DMS53 (cell line): ENCODE results near the gene OXA1L.
"Not testable (repeated sequence)": the region's sequence is repeated elsewhere in the genome, so short reads cannot be mapped to it uniquely, and the experiment has no call there.

Source experiments
- DNase-seq: peaks from one replicate; lab custom pipeline; 2025; lab: John Stamatoyannopoulos, UW

OXA1L gene

DNA sequence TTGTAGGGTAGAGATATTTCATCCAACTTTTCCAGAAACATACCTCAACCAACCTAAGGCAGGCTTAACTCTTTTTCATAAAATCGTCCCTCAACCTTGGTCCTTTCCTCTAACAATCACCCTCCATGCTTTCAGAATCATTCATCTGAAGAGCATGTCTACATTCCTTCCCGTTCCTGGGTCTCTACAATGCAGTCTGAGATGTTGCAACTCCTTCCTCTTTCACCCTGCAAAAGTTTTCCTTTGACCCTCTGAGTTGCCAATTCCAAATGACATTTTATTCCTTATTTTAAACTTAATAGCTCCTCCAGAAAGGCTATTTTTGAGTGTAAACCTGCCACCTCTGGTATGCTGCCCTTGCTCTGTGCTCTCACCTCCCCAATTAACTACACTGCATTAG lies 32.0 kb downstream of the OXA1L start:
- no peak for DNase-seq

- DNase-seq: no peak
Measured at GRCh38 chr14:22800346-22800745, 33.9 kb downstream of the OXA1L start.

DNA sequence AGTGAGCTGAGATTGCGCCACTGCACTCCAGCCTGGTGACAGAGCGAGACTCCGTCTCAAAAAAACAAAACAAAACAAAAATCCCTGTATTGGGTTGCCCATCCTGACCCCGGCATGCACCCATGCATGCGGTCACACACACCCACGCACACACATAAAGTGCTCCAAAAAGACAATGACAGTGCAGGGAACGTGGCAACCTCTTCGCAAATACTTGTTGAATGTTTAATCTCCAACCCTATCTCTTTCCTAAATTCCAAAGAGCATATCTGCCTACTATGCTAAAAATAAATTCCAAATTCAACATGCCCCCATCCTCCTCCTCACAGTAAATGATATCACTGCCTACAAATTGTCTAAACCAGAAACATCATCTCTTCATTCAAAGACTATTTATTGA lies 35.2 kb downstream of the OXA1L start:
- no peak for DNase-seq

GRCh38 chr14:22802860-22803686 lies 36.6 kb downstream of the OXA1L start:
- DNase-seq: no peak

DNA sequence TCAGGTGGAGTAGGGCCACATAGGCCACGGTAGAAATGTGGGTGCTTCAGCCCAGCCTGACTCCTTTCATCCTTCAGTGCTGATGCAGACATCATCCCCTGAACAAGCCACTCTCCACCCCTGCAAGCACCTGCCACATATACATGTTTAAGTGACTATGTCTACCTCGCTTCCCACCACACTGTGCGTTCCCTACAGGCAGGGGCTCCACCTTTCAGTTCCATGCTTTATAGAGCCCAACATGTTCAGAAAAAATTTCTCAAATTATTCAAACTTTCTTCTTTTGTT lies 37.1 kb downstream of the OXA1L start:
- DNase-seq: no peak

GRCh38 chr14:22805235-22805634 lies 38.7 kb downstream of the OXA1L start:
- not testable (repeated sequence) for DNase-seq

DNA sequence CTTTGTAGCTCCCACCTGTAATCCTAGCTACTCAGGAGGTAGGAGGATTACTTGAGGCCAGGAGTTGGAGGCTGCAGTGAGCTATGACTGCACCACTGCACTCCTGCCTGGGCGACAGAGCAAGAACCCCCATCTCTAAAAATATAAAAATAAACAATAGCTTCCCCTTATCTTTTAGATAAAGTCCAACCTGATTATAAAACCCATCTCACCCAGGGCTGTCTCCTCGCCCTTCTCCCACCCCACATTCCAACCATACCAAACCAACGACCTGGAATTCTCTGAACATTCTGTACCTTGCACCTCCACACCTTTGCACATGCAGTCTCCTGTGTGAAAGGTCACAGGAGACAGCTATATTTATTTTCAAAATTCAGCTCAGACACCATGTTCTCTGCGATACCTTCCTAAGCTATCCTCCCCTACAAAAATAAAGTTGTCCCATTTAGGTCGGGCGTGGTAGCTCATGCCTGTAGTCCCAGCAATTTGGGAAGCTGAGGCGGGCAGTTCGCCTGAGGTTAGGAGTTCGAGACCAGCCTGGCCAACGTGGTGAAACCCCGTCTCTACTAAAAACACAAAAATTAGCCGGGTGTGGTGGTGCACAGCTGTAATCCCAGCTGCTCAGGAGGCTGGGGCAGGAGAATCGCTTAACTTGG lies 41.1 kb downstream of the OXA1L start:
- DNase-seq: no peak

- DNase-seq: no peak
Measured at GRCh38 chr14:22808388-22809209, 42.1 kb downstream of the OXA1L start.

- DNase-seq: no peak
Measured at GRCh38 chr14:22811722-22812121, 45.2 kb downstream of the OXA1L start.

DNA sequence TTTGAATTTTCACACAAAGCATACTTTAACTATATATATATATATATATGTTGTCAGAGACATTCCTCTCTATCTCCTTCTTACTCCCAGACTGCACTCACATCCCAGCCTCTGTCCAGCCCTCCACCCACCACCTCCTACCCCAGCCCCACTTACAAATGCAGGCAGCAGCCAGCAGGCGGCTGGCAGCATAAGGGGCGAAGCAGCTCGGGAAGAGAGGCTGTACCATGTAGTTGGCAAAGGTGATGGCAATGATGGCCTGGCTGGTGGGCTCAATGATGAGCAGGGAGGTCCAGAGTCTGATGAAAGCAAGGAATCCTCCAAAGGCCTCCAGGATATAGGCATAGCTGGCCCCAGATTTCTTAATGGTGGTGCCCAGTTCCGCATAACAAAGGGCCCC lies 46.3 kb downstream of the OXA1L start:
- DNase-seq: no peak

DNA sequence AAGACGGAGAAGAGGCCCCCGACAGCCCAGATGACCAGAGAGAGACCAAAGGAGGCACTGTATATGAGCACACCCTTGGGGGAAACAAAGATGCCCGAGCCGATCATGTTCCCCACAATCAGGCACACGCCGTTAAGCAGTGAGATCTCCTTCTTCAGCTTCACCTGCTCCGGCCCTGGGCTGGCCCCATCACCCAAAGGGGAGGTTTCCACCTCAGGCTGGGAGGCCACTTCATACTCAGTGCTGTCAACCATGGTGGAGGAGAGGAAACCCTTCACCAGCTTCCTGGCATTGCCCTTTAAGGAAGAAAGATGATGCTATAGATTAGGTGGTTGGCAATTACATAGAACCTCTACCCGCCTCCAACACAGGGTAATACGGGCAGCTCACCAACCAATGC lies 46.7 kb downstream of the OXA1L start:
- no peak for DNase-seq

- DNase-seq: no peak
Measured at GRCh38 chr14:22814373-22814772, 47.9 kb downstream of the OXA1L start.

DNA sequence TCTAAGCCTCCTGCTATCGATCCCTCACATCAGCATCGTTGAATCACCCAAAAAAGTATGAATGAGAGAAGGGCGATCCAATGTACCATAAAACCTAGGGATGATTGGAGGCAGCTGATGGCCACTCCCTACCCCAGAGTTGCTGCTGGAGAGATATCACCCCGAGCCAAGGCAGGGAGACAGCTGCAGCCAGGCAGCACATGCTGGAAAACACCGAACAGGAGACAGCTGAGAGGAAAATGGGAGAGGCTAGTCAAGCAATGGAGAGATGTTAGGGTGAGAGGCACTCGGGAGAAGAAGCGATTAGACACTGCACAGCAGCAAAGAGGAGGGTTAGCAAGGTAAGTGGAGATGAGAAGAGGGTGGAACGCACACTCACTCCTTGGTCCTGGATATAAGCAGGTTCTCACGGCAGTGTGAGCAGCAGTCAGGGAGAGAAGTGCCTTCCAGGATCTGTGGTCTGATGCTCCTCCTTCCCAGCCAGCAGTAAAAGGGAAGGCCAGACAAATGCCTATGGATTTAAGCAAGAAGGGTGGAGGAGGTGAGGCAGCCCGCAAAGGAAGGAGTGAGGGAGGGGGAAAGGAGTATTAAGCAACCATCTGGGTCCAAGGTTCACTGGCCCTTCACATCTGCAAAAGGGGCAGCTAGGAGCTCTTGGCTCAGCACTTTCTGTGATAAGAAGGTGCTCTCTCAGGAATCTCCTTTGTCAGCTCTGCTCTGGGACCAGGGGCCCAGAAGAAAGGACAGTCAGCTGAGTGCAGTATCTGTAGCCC lies 48.6 kb downstream of the OXA1L start, which contains the start of gene SLC7A7:
Gene SLC7A7, minus strand, starts transcription at position 495 of the 773 bp plus-strand sequence. CDS start 2,037 bp downstream, outside the sequence.
- DNase-seq: no peak

DNA sequence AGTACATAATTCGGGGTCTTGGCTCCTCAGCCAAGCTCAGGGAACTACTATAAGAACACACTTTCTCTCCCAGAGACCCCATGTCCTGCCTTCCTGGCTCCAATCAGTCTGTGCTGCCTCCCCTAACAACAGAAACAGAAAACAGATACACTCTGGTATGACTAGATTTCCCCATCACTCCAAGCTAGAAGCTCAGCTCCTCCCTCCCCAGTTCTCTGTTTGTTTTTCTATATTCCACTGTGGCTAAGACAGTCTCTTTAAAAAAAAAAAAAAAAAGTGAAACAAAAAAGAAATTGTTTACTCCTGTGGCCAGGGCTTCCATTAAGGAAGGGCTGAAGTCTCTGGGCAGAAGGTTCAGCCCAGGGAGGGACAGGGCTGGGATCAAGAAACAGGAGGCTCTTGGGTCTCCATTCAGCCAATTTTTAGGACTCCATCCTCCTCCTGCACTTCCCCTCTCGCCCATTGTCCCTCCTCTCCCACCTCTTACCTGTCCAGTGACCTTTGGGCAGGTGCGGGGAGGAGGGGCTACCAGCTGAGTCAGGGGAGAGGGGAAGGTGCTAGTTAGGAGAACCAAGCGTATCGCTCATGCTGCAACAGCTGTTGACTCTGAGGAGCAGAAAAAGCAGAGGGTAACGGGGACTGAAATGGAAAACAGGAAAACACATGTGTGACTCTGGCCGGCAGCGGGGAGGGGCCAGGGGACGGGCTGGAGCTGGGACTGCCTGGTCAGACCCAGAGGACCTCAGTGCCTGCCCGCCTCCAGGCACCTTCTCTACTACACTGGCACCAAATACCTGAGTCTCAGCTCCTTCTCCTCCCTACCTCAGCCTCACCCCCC lies 52.9 kb downstream of the OXA1L start:
- DNase-seq: peak; percentile 76

- no peak for DNase-seq
Measured at GRCh38 chr14:22820731-22821130, 54.2 kb downstream of the OXA1L start.

- DNase-seq: no peak
Measured at GRCh38 chr14:22821193-22822015, 54.9 kb downstream of the OXA1L start.

- no peak for DNase-seq
Measured at GRCh38 chr14:22822016-22822570, 55.6 kb downstream of the OXA1L start.
